Left kidney (tissue), 2 donors: Measurements from ENCODE around the gene ZC3HAV1L. TPM values are rescaled to one million over a fixed set of nuclear protein-coding genes. Genes with fewer than 3 reads are reported as not detected.
"Not testable (repeated sequence)": the region's sequence is repeated elsewhere in the genome, so short reads cannot be mapped to it uniquely, and the experiment has no call there.

ENCODE experiments used
- DNase-seq: peaks from one replicate; pipeline ENCODE4 v3.0.0-alpha.2; 2013
- polyA plus RNA-seq: library from polyadenylated mRNA; unstranded; fragments of 120-200 nt; gene quantifications from one replicate; pipeline ENCODE4 v1.2.1, GENCODE V29; 2013; ENCODE audit not compliant: insufficient read length

Gene ZC3HAV1L
- polyA plus RNA-seq, 1 donor: 29.3 TPM

- DNase-seq: not testable (repeated sequence)
Measured at GRCh38 chr7:139054656-139055055, 18.8 kb upstream of the ZC3HAV1L start.

GRCh38 chr7:139054101-139054500 is 18.3 kb upstream of the ZC3HAV1L start:
- DNase-seq: no peak

GRCh38 chr7:139051655-139052054 is 15.8 kb upstream of the ZC3HAV1L start:
- DNase-seq: no peak

GRCh38 chr7:139049936-139050335 is 14.1 kb upstream of the ZC3HAV1L start:
- DNase-seq: no peak

GRCh38 chr7:139049111-139049510 is 13.3 kb upstream of the ZC3HAV1L start:
- no peak for DNase-seq

GRCh38 chr7:139047970-139048369 is 12.1 kb upstream of the ZC3HAV1L start:
- DNase-seq: no peak

- no peak for DNase-seq
Measured at GRCh38 chr7:139046143-139046542, 10.3 kb upstream of the ZC3HAV1L start.

- DNase-seq: no peak
Measured at GRCh38 chr7:139044813-139045794, 9.3 kb upstream of the ZC3HAV1L start.

- DNase-seq: no peak
Measured at GRCh38 chr7:139043823-139044812, 8.3 kb upstream of the ZC3HAV1L start.

GRCh38 chr7:139041378-139042085 is 5.7 kb upstream of the ZC3HAV1L start:
- DNase-seq: no peak

GRCh38 chr7:139038691-139039090 is 2.8 kb upstream of the ZC3HAV1L start:
- no peak for DNase-seq

- no peak for DNase-seq
Measured at GRCh38 chr7:139036901-139037300, 1.1 kb upstream of the ZC3HAV1L start.

- peak; percentile 57 for DNase-seq
Measured at GRCh38 chr7:139034855-139035585, 822 bp downstream of the ZC3HAV1L start.

- DNase-seq: no peak
Measured at GRCh38 chr7:139034336-139034735, 1.5 kb downstream of the ZC3HAV1L start.

- DNase-seq: peak; percentile 33
Measured at GRCh38 chr7:139033346-139034114, 2.3 kb downstream of the ZC3HAV1L start.

GRCh38 chr7:139032473-139032872 is 3.4 kb downstream of the ZC3HAV1L start:
- no peak for DNase-seq

- DNase-seq: no peak
Measured at GRCh38 chr7:139029353-139029752, 6.5 kb downstream of the ZC3HAV1L start.

- no peak for DNase-seq
Measured at GRCh38 chr7:139026551-139026950, 9.3 kb downstream of the ZC3HAV1L start.

- DNase-seq: not testable (repeated sequence)
Measured at GRCh38 chr7:139025861-139026260, 10.0 kb downstream of the ZC3HAV1L start.

GRCh38 chr7:139023076-139023475 is 12.8 kb downstream of the ZC3HAV1L start:
- DNase-seq: no peak
